Measurements from ENCODE around the gene RAPSN.

Gene RAPSN

DNA sequence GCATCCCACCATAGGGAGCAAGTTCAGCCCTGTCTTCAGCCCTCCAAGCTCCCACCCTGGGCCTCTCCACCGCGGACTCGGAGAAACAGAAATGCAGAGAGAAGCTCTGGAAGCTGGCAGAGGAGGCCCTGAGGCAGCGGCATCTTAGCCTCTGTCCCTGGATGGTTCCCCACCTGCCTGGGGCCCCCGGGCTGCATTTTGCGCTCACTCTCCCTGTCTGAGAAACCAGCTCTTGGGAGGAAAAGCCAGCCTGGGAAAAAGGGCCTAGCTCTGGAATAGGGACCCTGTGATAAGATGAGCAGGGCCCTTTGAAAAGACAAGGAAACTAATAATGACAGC is 58.5 kb downstream of the RAPSN start:
- no peak for DNase-seq (ENCODE audit: low read depth, low spot score)

DNA sequence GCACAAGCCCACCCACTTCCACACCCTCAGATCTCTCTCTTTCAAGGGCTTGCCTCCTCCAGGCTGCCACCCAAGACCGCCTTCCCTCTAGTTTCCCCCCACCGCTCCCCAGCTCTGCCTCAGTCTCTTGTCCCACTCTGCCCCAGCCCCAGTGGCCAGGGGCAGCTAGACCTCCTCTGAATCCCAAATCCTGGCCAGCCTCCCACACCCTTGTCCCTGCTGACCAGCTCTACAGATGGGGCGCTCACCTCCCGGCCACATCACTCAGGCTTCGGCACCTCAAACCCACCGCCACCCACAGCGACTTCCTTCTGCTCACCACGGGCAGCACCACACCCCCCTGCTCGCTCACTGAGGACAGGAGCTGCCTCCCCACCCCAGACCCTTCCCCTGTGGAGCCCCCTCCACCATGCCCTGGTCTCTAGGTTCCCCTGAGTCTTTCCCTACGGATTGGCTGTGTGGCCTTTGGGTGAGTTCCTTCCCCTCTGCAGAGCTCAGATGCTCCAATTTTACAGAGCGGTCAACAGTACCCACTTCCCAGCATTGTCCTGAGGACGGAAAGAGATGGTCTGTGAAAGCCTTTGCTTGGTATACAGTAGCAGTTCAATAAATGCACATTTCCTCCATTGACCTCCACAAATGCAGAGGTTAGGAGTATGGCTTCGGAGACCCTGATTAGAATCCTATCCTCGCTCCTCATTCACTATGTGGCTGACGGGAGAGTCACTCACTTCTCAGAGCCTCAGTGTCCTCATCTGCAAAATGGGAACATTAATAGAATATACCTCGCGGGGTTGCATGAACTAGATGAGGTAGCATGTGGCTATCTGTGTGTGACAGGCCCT is 59.1 kb downstream of the RAPSN start:
- DNase-seq (ENCODE audit: low read depth, low spot score) = no peak

DNA sequence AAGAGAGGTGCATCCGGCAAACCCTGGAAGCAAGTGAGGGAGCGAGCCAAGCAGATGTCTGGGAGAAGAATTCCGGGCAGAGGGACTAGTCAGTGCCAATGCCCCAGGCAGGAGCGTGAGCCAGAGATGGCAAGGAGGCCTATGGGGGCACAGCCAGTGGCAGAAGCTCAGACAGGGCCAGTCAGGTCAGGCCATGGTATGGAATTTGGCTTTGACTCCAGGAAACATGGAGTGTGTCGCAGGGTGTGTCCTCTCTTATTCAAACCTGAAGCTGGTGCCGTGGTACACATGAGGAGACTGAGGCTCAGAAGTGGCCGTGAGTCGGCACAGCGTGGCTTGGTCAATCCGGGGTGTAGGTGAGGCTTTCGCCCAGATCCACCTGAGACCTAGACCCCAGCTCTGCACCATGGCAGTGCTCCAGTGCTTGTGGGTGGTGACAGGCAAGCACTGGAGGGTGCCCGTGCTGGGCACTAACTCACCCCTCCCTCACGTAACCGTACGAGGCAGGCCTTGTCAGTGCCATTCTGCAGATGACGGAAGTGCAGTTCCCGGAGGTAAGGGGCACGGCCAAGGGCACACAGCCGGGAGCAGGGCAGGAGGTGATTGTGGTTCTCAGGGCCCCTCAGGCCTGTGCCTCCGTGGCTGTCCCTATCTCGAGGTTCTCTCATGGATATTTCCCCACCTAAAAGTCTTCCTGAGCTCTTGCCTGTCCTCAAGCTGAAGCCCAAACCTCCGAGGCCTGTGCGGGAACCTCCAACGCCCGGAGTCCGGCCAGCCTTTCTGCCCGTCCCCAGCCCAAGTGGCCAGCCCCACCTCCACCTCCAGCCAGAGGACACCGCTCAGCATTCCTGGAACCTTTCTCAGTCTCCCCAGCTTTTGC is 60.0 kb downstream of the RAPSN start:
- no peak for DNase-seq (ENCODE audit: low read depth, low spot score)

DNA sequence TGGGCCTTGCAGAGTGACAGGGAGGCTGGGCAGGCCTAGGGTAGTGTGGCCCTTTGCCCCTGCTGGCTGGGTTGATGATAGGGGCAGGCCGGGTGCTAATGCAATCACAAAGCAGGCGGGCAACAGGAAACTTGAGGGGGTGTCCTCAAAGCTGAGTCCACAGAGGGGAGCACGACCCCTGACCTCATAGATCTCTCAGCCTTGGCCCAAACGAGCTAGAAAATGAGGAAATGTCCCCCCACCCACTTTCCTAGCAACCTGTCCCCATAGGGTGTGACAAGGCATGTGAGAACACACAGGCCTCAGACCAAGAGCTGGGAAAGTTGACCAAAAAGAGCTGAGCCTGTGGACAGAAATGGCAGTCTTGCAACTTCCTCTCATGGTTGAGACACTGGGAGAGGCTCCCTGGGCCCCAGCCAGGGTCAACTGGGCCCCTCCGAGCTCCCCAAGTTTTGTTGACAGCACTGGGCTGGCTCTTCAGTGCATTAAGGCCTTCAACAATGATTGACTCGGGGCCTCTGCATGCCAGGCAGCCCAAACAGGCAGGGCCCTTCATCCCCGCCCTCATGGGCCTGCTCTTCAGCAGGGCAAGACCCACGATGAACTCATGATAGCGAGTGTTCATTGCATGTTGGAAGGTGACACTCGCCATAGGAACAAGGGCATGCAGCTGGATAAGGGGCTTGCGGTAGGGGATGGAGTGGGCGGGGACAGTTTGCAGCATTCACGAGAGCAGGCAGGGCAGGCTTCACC is 60.8 kb downstream of the RAPSN start:
- no peak for DNase-seq (ENCODE audit: low read depth, low spot score)

Measured in brain pericyte (primary cell).